CD14-positive monocyte (primary cell): Measurements from ENCODE around the gene BBS4. TPM values are rescaled to one million over a fixed set of nuclear protein-coding genes. Genes with fewer than 3 reads are reported as not detected.
A peak's percentile ranks its signal among the peaks of the same experiment; 100 is the strongest.

Experiments used
- DNase-seq, 3 donors: peaks; one replicate each; pipeline ENCODE4 v3.0.0-alpha.2; 2011 to 2022
- H2AFZ ChIP-seq: 2 replicates; pipeline ENCODE4 v1.6.0; 2012; ENCODE audit warnings: mild to moderate bottlenecking, low read depth, low read length, inconsistent platforms; ENCODE audit not compliant: insufficient read depth, poor library complexity, severe bottlenecking
- H3K27ac ChIP-seq, 2 donors: 1 replicate in 1 of 2; 2 replicates in 1 of 2; pipeline ENCODE4 v1.5.1; 2012 to 2013; ENCODE audit warnings: low read length in 2 of 2, control low read depth in 1 of 2, inconsistent platforms in 1 of 2, low read depth in 1 of 2, mild to moderate bottlenecking in 1 of 2
- H3K27me3 ChIP-seq, 2 donors: one replicate each; pipeline versions ENCODE4 v1.6.0 to v1.6.1; 2011 to 2013; ENCODE audit warnings: low read length in 2 of 2; ENCODE audit not compliant: control insufficient read depth in 2 of 2, insufficient read depth in 2 of 2
- H3K36me3 ChIP-seq, 2 donors: replicated peaks in 1 of 2; 1 replicate in 1 of 2; 2 replicates in 1 of 2; pipeline versions ENCODE4 v1.5.1 to v1.6.1; 2012 to 2013; ENCODE audit warnings: low read length in 2 of 2, control low read depth in 1 of 2, inconsistent platforms in 1 of 2, mild to moderate bottlenecking in 1 of 2; ENCODE audit not compliant: insufficient read depth in 2 of 2, control insufficient read depth in 1 of 2
- H3K4me1 ChIP-seq, 2 donors: 1 replicate in 1 of 2; 2 replicates in 1 of 2; pipeline versions ENCODE4 v1.5.1 to v1.6.1; 2012 to 2013; ENCODE audit warnings: low read length in 2 of 2, control low read depth in 1 of 2, inconsistent platforms in 1 of 2, mild to moderate bottlenecking in 1 of 2, moderate library complexity in 1 of 2; ENCODE audit not compliant: insufficient read depth in 2 of 2, control insufficient read depth in 1 of 2
- H3K4me2 ChIP-seq: replicated peaks from 2 replicates; pipeline ENCODE3; 2012; ENCODE audit warnings: low read length, moderate library complexity, mild to moderate bottlenecking; ENCODE audit not compliant: poor library complexity, severe bottlenecking; ENCODE audit errors: extremely low read depth
- H3K4me3 ChIP-seq, 3 experiments: fragments of 200-600 bp in 1 of 3; sonication (generic) in 1 of 3; replicated peaks in 1 of 3; 1 replicate in 2 of 3; 2 replicates in 1 of 3; pipeline ENCODE4 v1.5.1; 2011 to 2013; ENCODE audit warnings: low read length in 3 of 3, mild to moderate bottlenecking in 3 of 3, control low read depth in 2 of 3, low read depth in 2 of 3, inconsistent platforms in 1 of 3, moderate library complexity in 1 of 3
- H3K79me2 ChIP-seq: 2 replicates; pipeline ENCODE4 v1.6.0; 2012; ENCODE audit warnings: mild to moderate bottlenecking, control low read depth, inconsistent platforms, low read length, moderate library complexity; ENCODE audit not compliant: insufficient read depth
- H3K9ac ChIP-seq: 2 replicates; pipeline ENCODE4 v1.6.0; 2017; ENCODE audit warnings: low read length, mild to moderate bottlenecking; ENCODE audit not compliant: insufficient read depth, poor library complexity, severe bottlenecking
- H3K9me3 ChIP-seq, 2 donors: replicated peaks in 1 of 2; 1 replicate in 1 of 2; 2 replicates in 1 of 2; pipeline versions ENCODE4 v1.5.1 to v1.6.1; 2012 to 2013; ENCODE audit warnings: low read length in 2 of 2, control low read depth in 1 of 2; ENCODE audit not compliant: control insufficient read depth in 1 of 2, insufficient read depth in 1 of 2
- H4K20me1 ChIP-seq: 2 replicates; pipeline ENCODE4 v1.6.0; 2012; ENCODE audit warnings: mild to moderate bottlenecking, low read length, control low read depth, moderate library complexity; ENCODE audit not compliant: insufficient read depth
- H3K27ac Mint-ChIP-seq, 7 donors: one replicate each; pipeline ENCODE4 v1.8.0; 2020; ENCODE audit warnings: mild to moderate bottlenecking in 7 of 7, mixed read lengths in 7 of 7, moderate library complexity in 6 of 7, inconsistent platforms in 2 of 7
- H3K27me3 Mint-ChIP-seq, 3 donors: one replicate each; pipeline ENCODE4 v1.8.0; 2021 to 2022; ENCODE audit warnings: low read depth in 3 of 3, mild to moderate bottlenecking in 3 of 3, mixed read lengths in 3 of 3, moderate library complexity in 3 of 3, inconsistent platforms in 1 of 3
- H3K36me3 Mint-ChIP-seq, 2 donors: one replicate each; pipeline ENCODE4 v1.8.0; 2020; ENCODE audit warnings: mixed read lengths in 2 of 2, inconsistent platforms in 1 of 2, mild to moderate bottlenecking in 1 of 2
- H3K4me1 Mint-ChIP-seq: one replicate; pipeline ENCODE4 v1.8.0; 2020; ENCODE audit warnings: mild to moderate bottlenecking, mixed read lengths
- H3K4me3 Mint-ChIP-seq, 2 donors: one replicate each; pipeline ENCODE4 v1.8.0; 2020; ENCODE audit warnings: mild to moderate bottlenecking in 2 of 2, mixed read lengths in 2 of 2, moderate library complexity in 1 of 2
- H3K9me3 Mint-ChIP-seq, 7 donors: one replicate each; pipeline ENCODE4 v1.8.0; 2020 to 2022; ENCODE audit warnings: mixed read lengths in 7 of 7, mild to moderate bottlenecking in 6 of 7, moderate library complexity in 6 of 7, inconsistent platforms in 2 of 7
- WGBS: methylation state at CpG from one replicate; pipeline ENCODE4 v1.1.5; 2013; ENCODE audit warnings: missing lambda C conversion rate; ENCODE audit not compliant: insufficient coverage; 5-methylcytosine and 5-hydroxymethylcytosine counted together
- intact Hi-C, 2 donors: fragments of 100-400 bp; cut with micrococcal nuclease; formaldehyde crosslinking; loops; one replicate each; pipeline versions ENCODE4 v1.15.0 to v1.15.1; 2023
- polyA plus RNA-seq, 3 donors: library from polyadenylated mRNA; depleted of rRNA in 1 of 3; unstranded in 2 of 3; stranded (reverse) in 1 of 3; fragments of 300-500 nt in 2 of 3; fragments of >200 nt in 1 of 3; fragmentation: Illumina TruSeq in 2 of 3; gene quantifications; 1 replicate in 2 of 3; 2 replicates in 1 of 3; pipeline ENCODE4 v1.2.3, GENCODE V29; 2012 to 2021
- TF ChIP-seq, protein P1 (sequence below): fragments of 200-600 bp; IDR thresholded peaks from one replicate; pipeline ENCODE4 v1.8.0; 2022; ENCODE audit warnings: antibody characterized with exemption, mild to moderate bottlenecking

BBS4 gene
- polyA plus RNA-seq, 3 donors = 4.0 to 7.6 (median 4.1) TPM

DNA sequence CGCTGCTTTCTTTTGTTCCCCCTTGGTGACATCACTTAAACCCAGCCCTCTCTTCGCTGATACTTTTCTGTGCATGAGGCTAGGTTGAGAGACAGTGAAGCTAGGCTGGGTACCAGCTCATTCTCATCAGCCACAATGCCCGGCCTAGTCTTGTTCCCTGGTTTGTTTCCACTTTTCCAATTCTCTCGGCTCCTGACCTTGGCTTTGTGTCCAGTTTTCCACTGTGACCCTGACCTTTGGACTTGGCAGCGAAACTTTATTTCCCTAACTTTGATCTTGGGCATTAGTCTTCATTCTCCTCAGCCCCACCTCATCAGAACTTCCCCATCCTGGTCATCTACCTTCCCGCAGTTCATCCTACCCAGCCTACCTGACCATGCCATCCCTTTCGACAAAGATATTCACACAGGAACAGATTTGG is 98.5 kb downstream of the BBS4 start:
- peak overlapping the region; percentile 79 for H3K4me2 ChIP-seq
- H3K4me3 ChIP-seq = peak overlapping the region; percentile 73 to 91 (median 88)
- intact Hi-C loops = loop anchor here (10.0 kb wide), 2 partner anchors 310 to 460 kb away; partner anchors contain the start of genes ARIH1 (in 2 of the 2) and CELF6 (in 1 of the 2)
- no peak for DNase-seq
- 68% methylated on average over 6 of the region's 7 CpGs for whole genome bisulfite sequencing
- peak overlapping the region; percentile 88 to 91 for H3K4me3 Mint-ChIP-seq
- H4K20me1 ChIP-seq = peaks cover 32% of the 10 kb centered on the region
- no peaks in the 10 kb centered on the region for H3K9me3 ChIP-seq
- H3K36me3 Mint-ChIP-seq = peaks cover 24 to 25% of the 10 kb centered on the region in 2 donors
- H3K9ac ChIP-seq = peak overlapping the region; percentile 100
- H3K36me3 ChIP-seq = peaks cover 19% of the 10 kb centered on the region in 2 donors
- peaks cover 37% of the 10 kb centered on the region for H3K79me2 ChIP-seq
- H3K27ac Mint-ChIP-seq = peak overlapping the region; percentile 97 to 100 (median 99)
- peak overlapping the region; percentile 46 for H2AFZ ChIP-seq
- peak overlapping the region; percentile 97 to 100 for H3K27ac ChIP-seq
- TF ChIP-seq, protein P1, sequence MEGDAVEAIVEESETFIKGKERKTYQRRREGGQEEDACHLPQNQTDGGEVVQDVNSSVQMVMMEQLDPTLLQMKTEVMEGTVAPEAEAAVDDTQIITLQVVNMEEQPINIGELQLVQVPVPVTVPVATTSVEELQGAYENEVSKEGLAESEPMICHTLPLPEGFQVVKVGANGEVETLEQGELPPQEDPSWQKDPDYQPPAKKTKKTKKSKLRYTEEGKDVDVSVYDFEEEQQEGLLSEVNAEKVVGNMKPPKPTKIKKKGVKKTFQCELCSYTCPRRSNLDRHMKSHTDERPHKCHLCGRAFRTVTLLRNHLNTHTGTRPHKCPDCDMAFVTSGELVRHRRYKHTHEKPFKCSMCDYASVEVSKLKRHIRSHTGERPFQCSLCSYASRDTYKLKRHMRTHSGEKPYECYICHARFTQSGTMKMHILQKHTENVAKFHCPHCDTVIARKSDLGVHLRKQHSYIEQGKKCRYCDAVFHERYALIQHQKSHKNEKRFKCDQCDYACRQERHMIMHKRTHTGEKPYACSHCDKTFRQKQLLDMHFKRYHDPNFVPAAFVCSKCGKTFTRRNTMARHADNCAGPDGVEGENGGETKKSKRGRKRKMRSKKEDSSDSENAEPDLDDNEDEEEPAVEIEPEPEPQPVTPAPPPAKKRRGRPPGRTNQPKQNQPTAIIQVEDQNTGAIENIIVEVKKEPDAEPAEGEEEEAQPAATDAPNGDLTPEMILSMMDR = no peak
- H3K4me1 Mint-ChIP-seq = peaks cover 43% of the 10 kb centered on the region
- H3K27me3 ChIP-seq = no peaks in the 10 kb centered on the region
- H3K27me3 Mint-ChIP-seq = peaks cover 0 to 2% (median 1%) of the 10 kb centered on the region in 3 donors
- H3K9me3 Mint-ChIP-seq = no peaks in the 10 kb centered on the region
- peaks cover 30 to 39% of the 10 kb centered on the region in 2 donors for H3K4me1 ChIP-seq

DNA sequence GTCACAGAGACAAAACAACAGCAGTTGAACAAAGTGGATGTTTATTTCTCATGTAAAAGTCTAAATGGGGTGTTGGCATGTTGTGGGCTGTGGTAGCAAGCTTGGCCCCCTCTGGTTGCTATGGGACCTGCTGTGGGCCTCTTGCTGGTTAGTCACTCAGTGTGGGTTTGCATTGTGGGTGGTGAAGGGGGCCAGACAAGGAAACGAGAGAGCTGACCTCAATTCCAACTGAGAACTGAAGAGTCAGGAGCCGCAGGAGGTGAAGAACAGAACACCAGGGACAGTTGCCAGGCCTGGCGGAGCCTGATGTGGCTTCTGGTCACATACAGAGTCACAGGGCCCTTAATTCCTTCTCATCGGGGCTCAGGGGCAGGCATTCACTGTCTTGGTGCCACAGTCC is 99.4 kb downstream of the BBS4 start:
- Mint-ChIP-seq H3K4me3 (peak overlapping the region in 1 of 2 donors; percentile 5), H3K4me1 (peaks cover 34% of the 10 kb centered on the region)
- no peak overlapping the region for H3K9ac ChIP-seq

More for the DNA sequence above, 99.4 kb downstream of the BBS4 start:
- H3K27me3 ChIP-seq = peaks cover 0 to 2% of the 10 kb centered on the region in 2 donors
- peaks cover 30 to 35% of the 10 kb centered on the region in 2 donors for H3K4me1 ChIP-seq
- H3K36me3 ChIP-seq = peaks cover 10% of the 10 kb centered on the region in 2 donors
- no peak overlapping the region for H3K4me3 ChIP-seq
- peaks cover 0 to 2% (median 1%) of the 10 kb centered on the region in 3 donors for H3K27me3 Mint-ChIP-seq
- intact Hi-C loops = loop anchor here (10.0 kb wide), 2 partner anchors 311 to 461 kb away; partner anchors contain the start of genes ARIH1 (in 2 of the 2) and CELF6 (in 1 of the 2)
- peaks cover 15 to 16% of the 10 kb centered on the region in 2 donors for H3K36me3 Mint-ChIP-seq
- H4K20me1 ChIP-seq = peaks cover 23% of the 10 kb centered on the region
- peak overlapping the region in 1 of 2 donors; percentile 100 for H3K27ac ChIP-seq
- 26% methylated on average over 4 of the region's 4 CpGs for WGBS
- no peak overlapping the region for H3K4me2 ChIP-seq
- peak overlapping the region in 6 of 7 donors; percentile 23 to 99 (median 71) for H3K27ac Mint-ChIP-seq
- no peaks in the 10 kb centered on the region for H3K9me3 ChIP-seq
- peak; percentile 24 to 45 (median 37) for DNase-seq
- peaks cover 27% of the 10 kb centered on the region for H3K79me2 ChIP-seq
- H3K9me3 Mint-ChIP-seq = no peaks in the 10 kb centered on the region
- TF ChIP-seq, protein P1 = no peak
- H2AFZ ChIP-seq = peak overlapping the region; percentile 14
